HL-60 (cell line): ENCODE measurements around the gene TACC2.

ENCODE experiments used
- CTCF ChIP-seq: IDR thresholded peaks from one replicate; pipeline ENCODE4 v1.5.1; 2011; ENCODE audit warnings: low read length, control low read depth, inconsistent platforms; ENCODE audit not compliant: insufficient read depth
- GABPA ChIP-seq: IDR thresholded peaks from 2 replicates; pipeline ENCODE4 v1.6.1; 2012; ENCODE audit warnings: low read depth
- POLR2AphosphoS5 ChIP-seq: IDR thresholded peaks from 2 replicates; pipeline ENCODE4 v1.6.1; 2012; ENCODE audit warnings: low read depth
- SPI1 ChIP-seq: IDR thresholded peaks from 2 replicates; pipeline ENCODE4 v1.6.1; 2012; ENCODE audit warnings: low read depth, mild to moderate bottlenecking, borderline replicate concordance
- TF ChIP-seq, protein P1 (sequence below): IDR thresholded peaks from 2 replicates; pipeline ENCODE4 v1.6.1; 2012; ENCODE audit warnings: low read depth; ENCODE audit not compliant: insufficient replicate concordance

GRCh38 chr10:122033224-122033926 lies 44.4 kb downstream of the TACC2 start:
- TF ChIP-seq, protein P1, sequence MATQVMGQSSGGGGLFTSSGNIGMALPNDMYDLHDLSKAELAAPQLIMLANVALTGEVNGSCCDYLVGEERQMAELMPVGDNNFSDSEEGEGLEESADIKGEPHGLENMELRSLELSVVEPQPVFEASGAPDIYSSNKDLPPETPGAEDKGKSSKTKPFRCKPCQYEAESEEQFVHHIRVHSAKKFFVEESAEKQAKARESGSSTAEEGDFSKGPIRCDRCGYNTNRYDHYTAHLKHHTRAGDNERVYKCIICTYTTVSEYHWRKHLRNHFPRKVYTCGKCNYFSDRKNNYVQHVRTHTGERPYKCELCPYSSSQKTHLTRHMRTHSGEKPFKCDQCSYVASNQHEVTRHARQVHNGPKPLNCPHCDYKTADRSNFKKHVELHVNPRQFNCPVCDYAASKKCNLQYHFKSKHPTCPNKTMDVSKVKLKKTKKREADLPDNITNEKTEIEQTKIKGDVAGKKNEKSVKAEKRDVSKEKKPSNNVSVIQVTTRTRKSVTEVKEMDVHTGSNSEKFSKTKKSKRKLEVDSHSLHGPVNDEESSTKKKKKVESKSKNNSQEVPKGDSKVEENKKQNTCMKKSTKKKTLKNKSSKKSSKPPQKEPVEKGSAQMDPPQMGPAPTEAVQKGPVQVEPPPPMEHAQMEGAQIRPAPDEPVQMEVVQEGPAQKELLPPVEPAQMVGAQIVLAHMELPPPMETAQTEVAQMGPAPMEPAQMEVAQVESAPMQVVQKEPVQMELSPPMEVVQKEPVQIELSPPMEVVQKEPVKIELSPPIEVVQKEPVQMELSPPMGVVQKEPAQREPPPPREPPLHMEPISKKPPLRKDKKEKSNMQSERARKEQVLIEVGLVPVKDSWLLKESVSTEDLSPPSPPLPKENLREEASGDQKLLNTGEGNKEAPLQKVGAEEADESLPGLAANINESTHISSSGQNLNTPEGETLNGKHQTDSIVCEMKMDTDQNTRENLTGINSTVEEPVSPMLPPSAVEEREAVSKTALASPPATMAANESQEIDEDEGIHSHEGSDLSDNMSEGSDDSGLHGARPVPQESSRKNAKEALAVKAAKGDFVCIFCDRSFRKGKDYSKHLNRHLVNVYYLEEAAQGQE, result no peak
- TF ChIP-seq CTCF (no peak), POLR2AphosphoS5 (no peak), SPI1 (no peak), GABPA (no peak)
